Adrenal gland (tissue), 12 donors: ENCODE measurements around the gene RASSF5. TPM values are rescaled to one million over a fixed set of nuclear protein-coding genes. Genes with fewer than 3 reads are reported as not detected.
A peak's percentile ranks its signal among the peaks of the same experiment; 100 is the strongest.

Source experiments
- DNase-seq, 7 donors: peaks; one replicate each; pipeline ENCODE4 v3.0.0-alpha.2; 2019 to 2020
- H3K27ac ChIP-seq, 5 donors: fragments of 200-600 bp; sonication (generic) in 4 of 5; 1 replicate in 3 of 5; 2 replicates in 2 of 5; pipeline versions ENCODE4 v1.5.1 to v1.8.0; 2016 to 2020; ENCODE audit warnings: mild to moderate bottlenecking in 1 of 5
- H3K27me3 ChIP-seq: fragments of 200-600 bp; 2 replicates; pipeline ENCODE4 v1.8.0; 2021
- H3K36me3 ChIP-seq, 2 donors: fragments of 200-600 bp; replicated peaks in 1 of 2; 1 replicate in 1 of 2; 2 replicates in 1 of 2; pipeline versions ENCODE4 v1.5.1 to v1.8.0; 2018 to 2022
- H3K4me1 ChIP-seq, 2 donors: fragments of 200-600 bp; replicated peaks in 1 of 2; 1 replicate in 1 of 2; 2 replicates in 1 of 2; pipeline versions ENCODE4 v1.5.1 to v1.8.0; 2018 to 2021
- H3K4me3 ChIP-seq, 4 donors: fragments of 200-600 bp; sonication (generic) in 3 of 4; one replicate each; pipeline ENCODE4 v1.5.1; 2016 to 2018
- H3K9me3 ChIP-seq, 3 donors: fragments of 200-600 bp; sonication (generic) in 1 of 3; replicated peaks in 1 of 3; 1 replicate in 2 of 3; 2 replicates in 1 of 3; pipeline versions ENCODE4 v1.5.1 to v1.8.0; 2016 to 2021
- CTCF ChIP-seq, 6 experiments: fragments of 450-650 bp in 4 of 6; fragments of 200-600 bp in 2 of 6; sonication (generic) in 1 of 6; IDR thresholded peaks; 1 replicate in 5 of 6; 2 replicates in 1 of 6; pipeline versions ENCODE4 v1.5.1 to v1.8.0; 2016 to 2021; ENCODE audit warnings: antibody characterized with exemption in 6 of 6, mild to moderate bottlenecking in 2 of 6, moderate library complexity in 1 of 6
- POLR2A ChIP-seq, 2 donors: fragments of 450-650 bp; IDR thresholded peaks; one replicate each; pipeline ENCODE4 v1.6.1; 2017; ENCODE audit warnings: antibody characterized with exemption in 2 of 2, mild to moderate bottlenecking in 2 of 2, moderate library complexity in 1 of 2
- WGBS, 4 donors: extraction: QIAGEN DNeasy Blood & Tissue Kit in 2 of 4; methylation state at CpG; one replicate each; pipeline versions ENCODE4 v1.1.5 to v1.1.7; 2013 to 2017; 5-methylcytosine and 5-hydroxymethylcytosine counted together
- intact Hi-C, 2 donors: fragments of 100-400 bp; cut with DNase I; formaldehyde crosslinking; loops; one replicate each; pipeline versions ENCODE4 v1.14.1 to v1.15.0; 2022 to 2023
- polyA plus RNA-seq, 3 donors: library from polyadenylated mRNA; stranded (reverse); fragments of 200-250 nt in 2 of 3; fragments of 350-450 nt in 1 of 3; fragmentation: Illumina TruSeq in 1 of 3; extraction: RNeasy Lipid Tissue Mini Kit (QIAGEN cat#74804) in 1 of 3; gene quantifications; one replicate each; pipeline ENCODE4 v1.2.3, GENCODE V29; 2013 to 2014
- total RNA-seq, 9 donors: library from RNA; depleted of rRNA in 4 of 9; stranded (reverse); fragments of >200 nt in 4 of 9; fragments of 120-200 nt in 1 of 9; fragmentation: NEBNext Ultra II Directional in 1 of 9; extraction: Animal tissue kit (Norgen Biotek cat#: 25700) in 1 of 9; gene quantifications; one replicate each; pipeline versions ENCODE4 v1.1.0 to v1.2.4, GENCODE V29; 2013 to 2023
- donor health status: healthy with polysubstance abuse.
- donor health status: Bipolar disorder and iron deficiency.
- donor health status: DM: yes; HTN: yes; CAD: no.
- donor health status: DM: no; HTN: no; CAD: no.
- donor health status: DM: no; HTN: no; CAD: no.
- donor health status: DM: yes; HTN: yes; CAD: no.

Gene RASSF5
- total and polyA plus RNA-seq, 12 donors, result 7.1 to 57.9 (median 27.0) TPM

- H3K36me3 ChIP-seq, result no peaks in the 10 kb centered on the region
- H3K27me3 ChIP-seq, result no peaks in the 10 kb centered on the region
- intact Hi-C loops, result no loop called here
- H3K9me3 ChIP-seq, result no peaks in the 10 kb centered on the region
- H3K4me1 ChIP-seq, result peaks cover 47 to 66% of the 10 kb centered on the region in 2 donors
- peak in 3 of 7 donors; percentile 32 to 50 (median 38) for DNase-seq
- 39 to 55% (median 41%) methylated on average over 6 of the region's 6 CpGs for WGBS, 4 donors
- no peak for TF ChIP-seq POLR2A (IDR thresholded peaks at IDR 0.05)
- TF ChIP-seq CTCF (IDR thresholded peaks at IDR 0.05), result no peak
- peak overlapping the region in 3 of 5 donors; percentile 28 to 75 (median 56) for H3K27ac ChIP-seq
- peak overlapping the region in 1 of 4 donors; percentile 93 for H3K4me3 ChIP-seq
Observed at GRCh38 chr1:206508956-206509355, 1.6 kb downstream of the RASSF5 start.

GRCh38 chr1:206509612-206510257, 2.4 kb downstream of the RASSF5 start:
- no peaks in the 10 kb centered on the region for H3K36me3 ChIP-seq
- H3K4me3 ChIP-seq, result peak overlapping the region in 1 of 4 donors; percentile 93
- peak overlapping the region in 1 of 5 donors; percentile 75 for H3K27ac ChIP-seq
- WGBS, 4 donors, result 84 to 91% (median 88%) methylated on average over 12 of the region's 12 CpGs
- intact Hi-C loops, result no loop called here
- H3K4me1 ChIP-seq, result peaks cover 48 to 67% of the 10 kb centered on the region in 2 donors
- no peaks in the 10 kb centered on the region for H3K27me3 ChIP-seq
- H3K9me3 ChIP-seq, result no peaks in the 10 kb centered on the region
- no peak for DNase-seq
- TF ChIP-seq CTCF (IDR thresholded peaks at IDR 0.05) (no peak), POLR2A (IDR thresholded peaks at IDR 0.05) (no peak)

GRCh38 chr1:206510371-206510770, 3.0 kb downstream of the RASSF5 start:
- Histone ChIP-seq H3K36me3 (no peaks in the 10 kb centered on the region), H3K4me1 (peaks cover 48 to 72% of the 10 kb centered on the region in 2 donors), H3K27me3 (no peaks in the 10 kb centered on the region), H3K27ac (no peak overlapping the region), H3K9me3 (no peaks in the 10 kb centered on the region), H3K4me3 (no peak overlapping the region)
- TF ChIP-seq POLR2A (IDR thresholded peaks at IDR 0.05) (no peak), CTCF (IDR thresholded peaks at IDR 0.05) (no peak)
- intact Hi-C loops, result no loop called here
- WGBS, 4 donors, result 84 to 94% (median 93%) methylated on average over 5 of the region's 5 CpGs
- DNase-seq, result no peak

- Histone ChIP-seq H3K27ac (peak overlapping the region in 4 of 5 donors; percentile 43 to 84 (median 70)), H3K4me1 (peaks cover 48 to 64% of the 10 kb centered on the region in 2 donors), H3K9me3 (no peaks in the 10 kb centered on the region), H3K36me3 (no peaks in the 10 kb centered on the region), H3K27me3 (no peaks in the 10 kb centered on the region), H3K4me3 (no peak overlapping the region)
- TF ChIP-seq CTCF (IDR thresholded peaks at IDR 0.05) (no peak), POLR2A (IDR thresholded peaks at IDR 0.05) (no peak)
- intact Hi-C loops, result no loop called here
- WGBS, 4 donors, result 76 to 86% (median 82%) methylated on average over 12 to 14 of the region's 14 CpGs
- no peak for DNase-seq
Observed at GRCh38 chr1:206511362-206512057, 4.2 kb downstream of the RASSF5 start.
